K562 (cell line): ENCODE data around the gene MTMR12. TPM values are rescaled to one million over a fixed set of nuclear protein-coding genes. Genes with fewer than 3 reads are reported as not detected.

Experiments
- ATAC-seq: fragments of 200-7000 bp; cut with Tn5 transposase; 3 replicates; pipeline ENCODE4 v1.9.1; 2020; ENCODE audit warnings: moderate library complexity
- BruUV-seq: library from RNA; stranded (reverse); fragments of 400-500 nt; replicated peaks from 2 replicates; lab custom pipeline; 2021; lab: Mats Ljungman, UMichigan
- CTCF ChIA-PET: fragments of 300-600 bp; formaldehyde crosslinking; extraction: SDS; loops from one replicate; lab custom pipeline; 2021; ENCODE audit warnings: low intra/inter-chr PET ratio; lab: Yijun Ruan, JAX
- POLR2A ChIA-PET: fragments of 300-600, 350-650 bp; sonication (Branson Sonifier 250); formaldehyde crosslinking; extraction: SDS; loops from one replicate; lab custom pipeline; 2021; ENCODE audit warnings: antibody characterized with exemption, inconsistent platforms; lab: Yijun Ruan, JAX
- DNase-seq, 4 experiments: peaks; one replicate each; pipeline versions ENCODE4 v3.0.0 to v3.0.0-alpha.2; 2011 to 2018; ENCODE audit warnings: low spot score in 3 of 4, mixed read lengths in 3 of 4; ENCODE audit errors: extremely low read depth in 1 of 4
- FAIRE-seq: peaks from 2 replicates; lab custom pipeline; 2011; peaks lifted over from hg19 to GRCh38; lab: Jason Lieb, UNC
- H2AFZ ChIP-seq: 2 replicates; pipeline ENCODE4 v1.6.0; 2011; ENCODE audit warnings: low read depth, low read length, control low read depth, inconsistent platforms
- H3K27ac ChIP-seq: fragments of 200-600 bp; 3 replicates; pipeline ENCODE4 v1.8.0; 2011; ENCODE audit warnings: low read depth, mild to moderate bottlenecking, control low read depth, inconsistent platforms, low read length, moderate library complexity, mixed read lengths; ENCODE audit errors: extremely low read depth
- H3K27me3 ChIP-seq, 2 experiments: fragments of 300-600 bp in 1 of 2; 2 replicates in 1 of 2; 3 replicates in 1 of 2; pipeline versions ENCODE4 v1.6.0 to v1.8.0; 2011; ENCODE audit warnings: inconsistent platforms in 2 of 2, low read length in 2 of 2, mild to moderate bottlenecking in 1 of 2, mixed read lengths in 1 of 2, moderate library complexity in 1 of 2; ENCODE audit not compliant: control insufficient read depth in 2 of 2, insufficient read depth in 2 of 2
- H3K36me3 ChIP-seq: fragments of 300-600 bp; 3 replicates; pipeline ENCODE4 v1.8.0; 2011; ENCODE audit warnings: mild to moderate bottlenecking, low read length, inconsistent platforms; ENCODE audit not compliant: control insufficient read depth, insufficient read depth
- H3K4me1 ChIP-seq, 2 experiments: fragments of 200-600 bp in 1 of 2; replicated peaks in 1 of 2; 2 replicates in 1 of 2; 3 replicates in 1 of 2; pipeline versions ENCODE4 v1.5.1 to v1.8.0; 2011; ENCODE audit warnings: inconsistent platforms in 2 of 2, low read length in 2 of 2, mild to moderate bottlenecking in 1 of 2, mixed read lengths in 1 of 2, moderate library complexity in 1 of 2; ENCODE audit not compliant: control insufficient read depth in 2 of 2, insufficient read depth in 2 of 2
- H3K4me2 ChIP-seq: 2 replicates; pipeline ENCODE4 v1.6.1; 2011; ENCODE audit warnings: low read length, control low read depth, inconsistent platforms, mixed read lengths; ENCODE audit not compliant: insufficient read depth
- H3K4me3 ChIP-seq: fragments of 200-600 bp; sonication (generic), shearing (Covaris generic); 2 replicates; pipeline ENCODE4 v1.5.1; 2016; ENCODE audit warnings: control low read depth, inconsistent platforms
- H3K79me2 ChIP-seq: fragments of 200-600 bp; 3 replicates; pipeline ENCODE4 v1.8.0; 2011; ENCODE audit warnings: low read length, inconsistent platforms; ENCODE audit not compliant: control insufficient read depth, insufficient read depth
- H3K9ac ChIP-seq, 2 experiments: 2 replicates each; pipeline versions ENCODE4 v1.6.0 to v1.6.1; 2011; ENCODE audit warnings: low read depth in 2 of 2, low read length in 2 of 2, control low read depth in 1 of 2, inconsistent platforms in 1 of 2, mild to moderate bottlenecking in 1 of 2, mixed read lengths in 1 of 2; ENCODE audit not compliant: insufficient read depth in 1 of 2
- H3K9me1 ChIP-seq: one replicate; pipeline ENCODE4 v1.6.0; 2011; ENCODE audit warnings: inconsistent platforms, mild to moderate bottlenecking, low read length, moderate library complexity; ENCODE audit not compliant: control insufficient read depth, insufficient read depth
- H3K9me3 ChIP-seq: replicated peaks from 2 replicates; pipeline ENCODE4 v1.5.1; 2011; ENCODE audit warnings: low read depth, low read length, inconsistent platforms; ENCODE audit not compliant: control insufficient read depth, insufficient read depth
- H4K20me1 ChIP-seq: replicated peaks from 2 replicates; pipeline ENCODE4 v1.6.1; 2011; ENCODE audit warnings: low read length, inconsistent platforms, mixed read lengths; ENCODE audit not compliant: control insufficient read depth, insufficient read depth
- CBX5 ChIP-seq: IDR thresholded peaks from 2 replicates; pipeline ENCODE4 v1.6.1; 2014; ENCODE audit warnings: low read depth, borderline replicate concordance
- CEBPZ ChIP-seq: fragments of 150-350 bp; IDR thresholded peaks from 2 replicates; pipeline ENCODE4 v1.6.1; 2014; ENCODE audit warnings: low read depth, mild to moderate bottlenecking, low read length, borderline replicate concordance
- CTBP1 ChIP-seq: fragments of 450-650 bp; IDR thresholded peaks from 2 replicates; pipeline ENCODE4 v1.6.1; 2016; ENCODE audit warnings: borderline replicate concordance
- FOXK2 ChIP-seq, 2 experiments: fragments of 450-650 bp; IDR thresholded peaks in 1 of 2; conservative IDR thresholded peaks in 1 of 2; 2 replicates each; pipeline ENCODE4 v1.6.1; 2016; ENCODE audit warnings: low read depth in 2 of 2, mild to moderate bottlenecking in 1 of 2
- JUN ChIP-seq, 2 experiments: sonication (generic) in 1 of 2; formaldehyde crosslinking in 1 of 2; IDR thresholded peaks; 2 replicates each; pipeline versions ENCODE4 v1.6.1 to v1.8.0; 2012 to 2022; ENCODE audit warnings: borderline replicate concordance in 2 of 2, mild to moderate bottlenecking in 2 of 2, improper control_type of control experiment in 1 of 2, low read depth in 1 of 2, low read length in 1 of 2, missing genetic modification reagents in 1 of 2
- KAT2B ChIP-seq: IDR thresholded peaks from one replicate; pipeline ENCODE4 v1.6.1; 2012; ENCODE audit warnings: low read depth, mild to moderate bottlenecking, control low read depth, inconsistent platforms, low read length, moderate library complexity
- KAT8 ChIP-seq: fragments of 450-650 bp; IDR thresholded peaks from 2 replicates; pipeline ENCODE4 v1.6.1; 2016; ENCODE audit warnings: low read depth, mild to moderate bottlenecking
- KLF10 ChIP-seq: fragments of 250-450 bp; sonication (Bioruptor Pico); IDR thresholded peaks from 2 replicates; pipeline ENCODE4 v1.6.1; 2021; ENCODE audit warnings: matching md5 sums
- NCOA1 ChIP-seq: fragments of 450-650 bp; IDR thresholded peaks from 2 replicates; pipeline ENCODE4 v1.6.1; 2016; ENCODE audit warnings: low read depth
- SRSF1 ChIP-seq: fragments of 200-400 bp; formaldehyde crosslinking; IDR thresholded peaks from 2 replicates; pipeline ENCODE4 v1.6.1; 2017; ENCODE audit warnings: mild to moderate bottlenecking, low read depth, low read length, moderate library complexity
- TCF15 ChIP-seq: fragments of 250-450 bp; sonication (Bioruptor Pico); IDR thresholded peaks from 2 replicates; pipeline ENCODE4 v1.8.0; 2022; ENCODE audit warnings: moderate library complexity, mild to moderate bottlenecking, inconsistent platforms
- ZFPM2 ChIP-seq: fragments of 250-450 bp; sonication (Bioruptor Pico); IDR thresholded peaks from 2 replicates; pipeline ENCODE4 v1.5.1; 2022; ENCODE audit warnings: mild to moderate bottlenecking
- ZKSCAN8 ChIP-seq: fragments of 200-800 bp; sonication (Bioruptor generic); IDR thresholded peaks from 2 replicates; pipeline ENCODE4 v1.6.1; 2016; ENCODE audit warnings: missing genetic modification characterization, missing compliant biosample characterization
- ZNF23 ChIP-seq: fragments of 250-450 bp; sonication (Bioruptor Pico); IDR thresholded peaks from 2 replicates; pipeline ENCODE4 v1.4.0; 2020; ENCODE audit warnings: mild to moderate bottlenecking
- ZNF696 ChIP-seq: fragments of 250-450 bp; sonication (Bioruptor Pico); conservative IDR thresholded peaks from 2 replicates; pipeline ENCODE4 v1.4.0; 2020; ENCODE audit warnings: mild to moderate bottlenecking, moderate library complexity
- WGBS: fragments of 100-300 bp; shearing (Covaris generic); methylation state at CpG from one replicate; pipeline ENCODE4 v1.1.6; 2016; ENCODE audit warnings: low coverage, mixed read lengths; ENCODE audit not compliant: insufficient coverage; ENCODE audit errors: missing lambda C conversion rate; 5-methylcytosine and 5-hydroxymethylcytosine counted together
- in situ Hi-C: fragments of 300-500 bp; cut with MboI; formaldehyde crosslinking; loops from 4 replicates; pipeline ENCODE4 v1.15.0; 2018; ENCODE audit warnings: inconsistent platforms, mixed read lengths
- intact Hi-C: fragments of 100-400 bp; cut with micrococcal nuclease; formaldehyde crosslinking; loops from 2 replicates; pipeline ENCODE4 v1.14.2; 2022
- polyA plus RNA-seq, 8 experiments: library from polyadenylated mRNA; depleted of rRNA in 4 of 8; stranded (reverse) in 5 of 8; unstranded in 3 of 8; fragments of >200 nt; fragmentation: Nextera tagmentation in 2 of 8; fragmentation: Illumina TruSeq in 1 of 8; extraction: Ambion mirVana in 2 of 8; extraction: Trizol in 1 of 8; gene quantifications; 2 replicates each; pipeline versions ENCODE4 v1.2.1 to v1.2.3, GENCODE V29; 2011 to 2014; ENCODE audit warnings: inconsistent platforms in 1 of 8, missing spikeins in 1 of 8
- total RNA-seq, 7 experiments: library from RNA; depleted of rRNA in 6 of 7; stranded (reverse); fragments of >200 nt in 6 of 7; fragmentation: Illumina TruSeq in 2 of 7; extraction: Trizol in 2 of 7; gene quantifications; 2 replicates each; pipeline versions ENCODE4 v1.2.1 to v1.2.3, GENCODE V29; 2011 to 2021; ENCODE audit warnings: low replicate concordance in 1 of 7
- TF ChIP-seq, protein P1 (sequence below): fragments of 250-450 bp; sonication (Bioruptor Pico); IDR thresholded peaks from 2 replicates; pipeline ENCODE4 v1.5.1; 2021; ENCODE audit warnings: mild to moderate bottlenecking
- TF ChIP-seq, protein P2 (sequence below): sonication (generic); formaldehyde crosslinking; IDR thresholded peaks from 2 replicates; pipeline ENCODE4 v1.8.0; 2022; ENCODE audit warnings: mild to moderate bottlenecking, low read depth, missing genetic modification reagents

MTMR12 gene
- total and polyA plus RNA-seq, 9 of the 15 experiments (the other 6 are each of a cell fraction or from before 2014, with no cell fraction given): 4.0 to 28.7 (median 17.1) TPM

- no peak overlapping the region for H3K4me3 ChIP-seq
- FAIRE-seq (no peak), ATAC-seq (no peak), DNase-seq (peak in 1 of 4 experiments; percentile 24)
- H3K4me2 ChIP-seq: no peak overlapping the region
- H3K27ac ChIP-seq: no peak overlapping the region
- intact Hi-C loops (loop anchor here (10.0 kb wide), 1 partner anchor 275 kb away; no protein-coding TSS in a partner anchor), in situ Hi-C loops (no loop called here)
- BruUV-seq: no TSS peak
- 14% methylated on average over 4 of the region's 4 CpGs for WGBS
- H3K36me3 ChIP-seq: no peaks in the 10 kb centered on the region
- no peak overlapping the region for H2AFZ ChIP-seq
- H3K27me3 ChIP-seq: no peaks in the 10 kb centered on the region; a peak in 1 of 5 replicates
- no peaks in the 10 kb centered on the region for H3K9me1 ChIP-seq
- CTCF ChIA-PET: no interaction called here
- no peaks in the 10 kb centered on the region for H4K20me1 ChIP-seq
- no peak overlapping the region for H3K9ac ChIP-seq
- H3K9me3 ChIP-seq: no peaks in the 10 kb centered on the region
- POLR2A ChIA-PET: interaction anchor here (0.9 to 1.1 kb wide), 2 partner anchors 10 to 27 kb away, joined by 3 read pairs; no protein-coding TSS in a partner anchor
- no peaks in the 10 kb centered on the region for H3K79me2 ChIP-seq
- no peaks in the 10 kb centered on the region for H3K4me1 ChIP-seq
- TF ChIP-seq CTBP1 (no peak), ZNF23 (CRISPR knock-in tag) (no peak), KAT2B (no peak), ZFPM2 (CRISPR knock-in tag) (no peak), TCF15 (CRISPR knock-in tag) (no peak), ZNF696 (CRISPR knock-in tag) (no peak), SRSF1 (no peak), FOXK2 (conservative IDR thresholded peaks at IDR 0.05 in 1 of 2, IDR thresholded peaks at IDR 0.05 in 1 of 2; ENCODE audit: low read depth in 2 of 2) (no peak), JUN (IDR thresholded peaks at IDR 0.05; ENCODE audit: borderline replicate concordance, low read depth, low read length) (no peak), JUN (CRISPR knock-in tag; IDR thresholded peaks at IDR 0.05; ENCODE audit: borderline replicate concordance) (no peak), KLF10 (no peak), KAT8 (no peak), ZKSCAN8 (CRISPR knock-in tag) (no peak), CBX5 (0 out of 2 replicates have a peak, but pooled peaks have one; percentile 50), NCOA1 (no peak), CEBPZ (peak; percentile 38; the same call in 1 of the 2 replicates)
- TF ChIP-seq, protein P1, sequence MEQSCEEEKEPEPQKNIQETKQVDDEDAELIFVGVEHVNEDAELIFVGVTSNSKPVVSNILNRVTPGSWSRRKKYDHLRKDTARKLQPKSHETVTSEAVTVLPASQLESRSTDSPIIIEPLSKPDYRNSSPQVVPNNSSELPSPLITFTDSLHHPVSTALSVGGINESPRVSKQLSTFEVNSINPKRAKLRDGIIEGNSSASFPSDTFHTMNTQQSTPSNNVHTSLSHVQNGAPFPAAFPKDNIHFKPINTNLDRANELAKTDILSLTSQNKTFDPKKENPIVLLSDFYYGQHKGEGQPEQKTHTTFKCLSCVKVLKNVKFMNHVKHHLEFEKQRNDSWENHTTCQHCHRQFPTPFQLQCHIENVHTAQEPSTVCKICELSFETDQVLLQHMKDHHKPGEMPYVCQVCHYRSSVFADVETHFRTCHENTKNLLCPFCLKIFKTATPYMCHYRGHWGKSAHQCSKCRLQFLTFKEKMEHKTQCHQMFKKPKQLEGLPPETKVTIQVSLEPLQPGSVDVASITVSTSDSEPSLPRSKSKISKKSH: 0 out of 2 replicates have a peak, but pooled peaks have one; percentile 29
- TF ChIP-seq, protein P2, sequence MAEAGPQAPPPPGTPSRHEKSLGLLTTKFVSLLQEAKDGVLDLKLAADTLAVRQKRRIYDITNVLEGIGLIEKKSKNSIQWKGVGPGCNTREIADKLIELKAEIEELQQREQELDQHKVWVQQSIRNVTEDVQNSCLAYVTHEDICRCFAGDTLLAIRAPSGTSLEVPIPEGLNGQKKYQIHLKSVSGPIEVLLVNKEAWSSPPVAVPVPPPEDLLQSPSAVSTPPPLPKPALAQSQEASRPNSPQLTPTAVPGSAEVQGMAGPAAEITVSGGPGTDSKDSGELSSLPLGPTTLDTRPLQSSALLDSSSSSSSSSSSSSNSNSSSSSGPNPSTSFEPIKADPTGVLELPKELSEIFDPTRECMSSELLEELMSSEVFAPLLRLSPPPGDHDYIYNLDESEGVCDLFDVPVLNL: no peak
These were observed 27.1 kb upstream of the MTMR12 start for GRCh38 chr5:32339878-32340277.
